Activated CD8-positive, alpha-beta T cell treated with anti-CD3 and anti-CD28 coated beads for 36 hours (primary cell): ENCODE measurements around the gene PIK3R1. TPM values are rescaled to one million over a fixed set of nuclear protein-coding genes. Genes with fewer than 3 reads are reported as not detected.

Experiments used
- ATAC-seq: fragments of 200-7000 bp; cut with Tn5 transposase; one replicate; pipeline ENCODE4 v1.10.0; 2021; ENCODE audit warnings: mild to moderate bottlenecking, moderate library complexity
- CTCF ChIA-PET: fragments of 350-600 bp; sonication (Branson Sonifier 250); formaldehyde crosslinking; loops from one replicate; lab custom pipeline; 2021; ENCODE audit warnings: antibody characterized with exemption; lab: Charles Lee
- POLR2A ChIA-PET: fragments of 350-600 bp; sonication (Branson Sonifier 250); formaldehyde crosslinking; loops from one replicate; lab custom pipeline; 2021; ENCODE audit warnings: antibody characterized with exemption; lab: Charles Lee
- DNase-seq: peaks from one replicate; pipeline ENCODE4 v3.0.0-alpha.2; 2020
- H3K27ac Mint-ChIP-seq: one replicate; pipeline ENCODE4 v1.8.0; 2021; ENCODE audit warnings: mild to moderate bottlenecking, mixed read lengths
- H3K27me3 Mint-ChIP-seq: one replicate; pipeline ENCODE4 v1.8.0; 2021; ENCODE audit warnings: mixed read lengths
- H3K36me3 Mint-ChIP-seq: one replicate; pipeline ENCODE4 v1.8.0; 2021; ENCODE audit warnings: low read depth, mixed read lengths
- H3K4me1 Mint-ChIP-seq: one replicate; pipeline ENCODE4 v1.8.0; 2021; ENCODE audit warnings: low read depth, mixed read lengths
- H3K4me3 Mint-ChIP-seq: one replicate; pipeline ENCODE4 v1.8.0; 2021; ENCODE audit warnings: mild to moderate bottlenecking, moderate library complexity, mixed read lengths
- H3K9me3 Mint-ChIP-seq: one replicate; pipeline ENCODE4 v1.8.0; 2021; ENCODE audit warnings: mixed read lengths
- CTCF ChIP-seq: fragments of 200-600 bp; IDR thresholded peaks from one replicate; pipeline ENCODE4 v1.8.0; 2022; ENCODE audit warnings: antibody characterized with exemption, mild to moderate bottlenecking
- intact Hi-C: fragments of 100-400 bp; cut with micrococcal nuclease; formaldehyde crosslinking; loops from one replicate; pipeline ENCODE4 v1.10.0; 2022
- total RNA-seq, 2 experiments: library from RNA; stranded (reverse); gene quantifications; one replicate each; pipeline ENCODE4 v1.2.3, GENCODE V29; 2021

PIK3R1 gene
- total RNA-seq, 2 experiments from 2014 or later: 55.4 to 57.6 TPM

DNA sequence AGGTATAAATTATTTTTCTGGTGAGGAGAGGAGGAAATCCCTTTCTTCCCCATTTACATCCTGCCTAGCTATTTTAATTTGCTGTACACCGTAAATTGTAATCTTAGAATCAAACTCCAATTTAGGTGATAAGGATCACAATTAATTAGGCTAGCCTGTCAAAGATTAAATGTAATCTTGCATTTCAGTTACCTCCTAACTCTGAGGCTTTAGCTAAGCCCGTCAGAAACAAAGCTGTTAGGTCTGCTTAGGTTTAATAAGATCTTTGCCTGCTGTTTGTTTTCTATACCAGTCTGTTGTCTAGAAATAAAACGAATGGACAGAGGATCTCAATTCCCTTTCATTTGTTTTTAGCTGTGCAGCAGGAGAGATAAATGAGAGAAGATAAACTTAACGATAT lies 51.5 kb downstream of the PIK3R1 start:
- H3K9me3 Mint-ChIP-seq: no peaks in the 10 kb centered on the region
- peaks cover 83% of the 10 kb centered on the region for H3K4me1 Mint-ChIP-seq
- CTCF ChIA-PET: interaction anchor here (1.2 to 2.6 kb wide), 7 partner anchors 9 to 1020 kb away, joined by 3 to 10 read pairs (median 5); partner anchors contain the start of gene PIK3R1
- ATAC-seq: no peak
- H3K27ac Mint-ChIP-seq: no peak overlapping the region
- TF ChIP-seq CTCF: no peak
- POLR2A ChIA-PET: interaction anchor here (1.7 to 1.8 kb wide), 2 partner anchors 45 to 52 kb away, joined by 5 to 8 read pairs; partner anchors contain the start of gene PIK3R1
- no peak overlapping the region for H3K4me3 Mint-ChIP-seq
- DNase-seq: no peak
- H3K36me3 Mint-ChIP-seq: peaks cover 4% of the 10 kb centered on the region
- H3K27me3 Mint-ChIP-seq: no peaks in the 10 kb centered on the region
- intact Hi-C loops: loop anchor here (5.0 kb wide), 1 partner anchor 50 kb away; the partner anchor contains the start of gene PIK3R1

GRCh38 chr5:68268101-68268851 lies 52.7 kb downstream of the PIK3R1 start:
- intact Hi-C loops: loop anchor here (5.0 kb wide), 1 partner anchor 51 kb away; the partner anchor contains the start of gene PIK3R1
- ATAC-seq (no peak), DNase-seq (no peak)
- peaks cover 86% of the 10 kb centered on the region for H3K4me1 Mint-ChIP-seq
- no peaks in the 10 kb centered on the region for H3K9me3 Mint-ChIP-seq
- H3K36me3 Mint-ChIP-seq: peaks cover 4% of the 10 kb centered on the region
- ChIA-PET POLR2A (interaction anchor here (1.5 to 1.7 kb wide), 2 partner anchors 20 to 46 kb away, joined by 3 to 5 read pairs; no protein-coding TSS in a partner anchor), CTCF (interaction anchor here (0.8 to 2.8 kb wide), 8 partner anchors 8 to 1022 kb away, joined by 3 to 11 read pairs (median 5); partner anchors contain the start of gene PIK3R1)
- no peak for TF ChIP-seq CTCF
- H3K27me3 Mint-ChIP-seq: no peaks in the 10 kb centered on the region
- H3K27ac Mint-ChIP-seq: peak overlapping the region; percentile 18
- H3K4me3 Mint-ChIP-seq: no peak overlapping the region

DNA sequence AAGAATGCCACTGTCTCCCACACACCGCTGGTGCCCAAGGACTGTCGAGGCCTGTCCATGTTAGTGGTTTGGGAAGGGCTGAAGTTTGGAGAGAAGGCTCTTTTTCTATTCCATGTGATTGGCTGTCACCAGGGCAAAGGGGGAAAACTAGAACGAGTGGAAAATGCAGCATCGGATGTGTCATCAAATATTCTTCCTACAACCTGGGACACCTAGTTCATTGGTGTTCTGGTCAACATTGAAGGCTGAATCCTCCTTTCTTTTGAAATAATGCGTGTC lies 53.2 kb downstream of the PIK3R1 start:
- no peak for TF ChIP-seq CTCF
- ATAC-seq (no peak), DNase-seq (no peak)
- intact Hi-C loops: loop anchor here (5.0 kb wide), 1 partner anchor 51 kb away; the partner anchor contains the start of gene PIK3R1
- POLR2A ChIA-PET: interaction anchor here (1.5 kb wide), 1 partner anchor 19 kb away, joined by 3 read pairs; no protein-coding TSS in a partner anchor
- H3K4me1 Mint-ChIP-seq: peaks cover 87% of the 10 kb centered on the region
- H3K9me3 Mint-ChIP-seq: no peaks in the 10 kb centered on the region
- peak overlapping the region; percentile 18 for H3K27ac Mint-ChIP-seq
- no peak overlapping the region for H3K4me3 Mint-ChIP-seq
- CTCF ChIA-PET: interaction anchor here (1.2 to 2.8 kb wide), 4 partner anchors 11 to 1023 kb away, joined by 3 to 11 read pairs (median 5); no protein-coding TSS in a partner anchor
- peaks cover 6% of the 10 kb centered on the region for H3K36me3 Mint-ChIP-seq
- no peaks in the 10 kb centered on the region for H3K27me3 Mint-ChIP-seq

DNA sequence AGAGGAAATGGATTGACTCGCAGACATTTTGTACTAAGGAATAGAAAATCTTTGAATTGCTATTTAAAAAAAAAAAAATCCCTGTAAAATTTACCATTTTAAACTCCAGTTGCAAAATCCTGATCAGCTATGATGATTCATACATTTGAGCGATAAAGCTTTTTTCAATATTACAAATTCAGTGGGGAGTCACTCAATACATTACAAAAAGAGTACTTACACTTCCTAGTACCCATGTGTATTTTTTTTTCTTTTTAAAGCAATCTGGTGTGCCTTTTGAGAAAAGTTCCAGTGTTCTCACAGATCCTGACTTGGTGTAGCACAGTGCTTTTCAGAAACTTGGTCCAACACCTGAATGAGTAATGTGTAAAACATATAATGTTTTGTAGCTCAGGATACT lies 54.3 kb downstream of the PIK3R1 start:
- Mint-ChIP-seq H3K27me3 (no peaks in the 10 kb centered on the region), H3K4me1 (peaks cover 87% of the 10 kb centered on the region), H3K36me3 (peaks cover 15% of the 10 kb centered on the region), H3K27ac (no peak overlapping the region), H3K4me3 (no peak overlapping the region), H3K9me3 (no peaks in the 10 kb centered on the region)
- no peak for TF ChIP-seq CTCF
- ATAC-seq (no peak), DNase-seq (no peak)
- CTCF ChIA-PET: interaction anchor here (0.9 to 4.4 kb wide), 7 partner anchors 11 to 192 kb away, joined by 3 to 35 read pairs (median 4); partner anchors contain the start of gene PIK3R1
- POLR2A ChIA-PET: interaction anchor here (0.8 to 1.5 kb wide), 3 partner anchors 18 to 991 kb away, joined by 3 read pairs; partner anchors contain the start of gene PIK3R1
- intact Hi-C loops: loop anchor here (5.0 kb wide), 1 partner anchor 53 kb away; the partner anchor contains the start of gene PIK3R1
